ENCODE results near the gene PROCA1. TPM values are rescaled to one million over a fixed set of nuclear protein-coding genes. Genes with fewer than 3 reads are reported as not detected.

Gene PROCA1
- total RNA-seq, 2 experiments from 2014 or later, result 5.0 to 5.1 TPM

DNA sequence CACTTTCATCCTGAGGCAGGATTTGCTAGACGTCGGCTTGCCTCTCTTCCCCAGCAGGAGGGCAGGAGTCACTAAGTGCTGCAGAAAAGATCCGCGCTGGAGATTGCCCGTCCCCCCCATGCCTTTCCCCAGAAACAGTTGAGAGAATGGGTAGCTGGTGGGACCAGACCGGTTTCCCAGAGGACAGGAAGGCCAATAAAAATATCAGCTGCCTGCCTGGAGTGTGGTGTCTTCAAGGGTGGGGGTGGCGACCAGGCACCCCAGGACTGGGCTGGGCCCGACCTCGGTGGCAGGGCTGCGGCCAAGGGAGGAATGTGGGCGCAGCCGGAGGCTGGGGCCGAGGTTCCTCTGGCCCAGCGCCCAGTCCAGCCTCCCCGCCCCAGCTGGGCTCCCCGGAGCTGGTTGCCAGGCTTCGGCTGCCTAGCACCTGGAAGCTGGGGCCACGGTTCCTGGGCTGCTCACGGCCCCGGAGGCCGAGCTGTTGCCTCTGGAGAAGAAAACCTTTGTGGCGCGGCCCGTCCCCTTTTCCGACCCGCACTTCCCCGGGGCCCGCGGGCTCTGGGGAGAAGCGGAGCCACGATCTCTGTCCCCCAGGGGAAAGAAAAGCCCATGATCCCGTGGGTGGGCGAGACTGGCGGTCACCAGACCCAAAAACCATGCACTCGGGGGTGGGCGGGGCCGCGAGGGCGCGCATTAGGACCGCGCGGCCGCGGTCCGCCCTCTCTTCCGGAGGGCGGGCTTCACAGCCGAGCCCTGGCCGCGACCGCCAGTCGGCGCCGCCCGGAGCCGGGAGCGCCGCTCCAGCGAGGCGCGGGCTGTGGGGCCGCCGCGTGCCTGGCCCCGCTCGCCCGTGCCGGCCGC is 31.8 kb upstream of the PROCA1 start, which contains the start of gene TRAF4:
Gene TRAF4, plus strand, starts transcription at position 769 of the 861 bp plus-strand sequence. CDS start 102 bp downstream, outside the sequence.
- Mint-ChIP-seq H3K4me3 (peak within 1 kb of the TSS; percentile 91), H3K4me1 (ENCODE audit: low read depth) (peaks cover 43% of the 10 kb centered on the region)

DNA sequence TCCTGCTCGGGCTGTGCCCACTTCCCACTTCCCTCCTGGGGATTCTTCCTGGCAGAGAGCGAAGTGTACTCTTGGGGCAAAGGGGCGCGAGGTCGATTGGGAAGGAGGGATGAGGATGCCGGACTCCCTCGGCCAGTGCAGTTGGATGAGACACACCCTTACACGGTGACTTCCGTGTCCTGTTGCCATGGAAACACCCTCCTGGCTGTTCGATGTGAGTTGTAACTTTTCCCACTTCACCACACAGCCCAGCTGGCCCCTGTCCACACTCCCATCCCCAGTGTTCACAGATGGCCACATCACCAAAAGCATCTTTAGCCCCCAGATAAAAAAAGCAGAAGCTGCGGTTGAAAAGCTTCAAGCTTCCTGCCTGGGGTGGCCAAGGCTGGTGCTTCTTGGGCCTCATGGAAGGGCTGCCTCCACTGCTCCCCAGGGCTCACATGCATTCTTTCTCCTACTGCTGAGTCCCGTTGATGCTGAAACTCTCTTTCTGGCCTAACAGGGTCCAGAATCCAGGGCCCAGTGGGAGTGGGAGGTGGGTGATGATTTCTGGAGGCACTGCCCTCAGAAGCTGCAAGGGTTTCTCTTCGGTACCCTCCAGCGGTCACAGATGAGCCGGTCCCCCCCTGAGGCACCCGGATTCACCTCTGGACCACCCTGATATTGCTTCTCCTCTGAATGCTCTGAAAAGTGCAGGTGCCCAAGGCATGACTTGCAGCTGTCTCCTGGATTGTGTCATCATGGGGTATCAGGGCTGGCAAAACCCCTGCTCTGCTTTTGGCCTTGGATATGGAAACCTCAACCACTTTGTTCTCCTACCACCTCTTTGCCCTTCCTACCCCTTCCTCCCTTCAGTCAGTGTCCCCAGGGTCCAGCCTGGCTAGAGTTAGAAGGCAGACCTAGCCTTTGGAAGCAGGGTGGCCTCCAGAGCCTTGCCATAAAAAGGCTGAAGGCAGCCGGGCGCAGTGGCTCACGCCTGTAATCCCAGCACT is 30.0 kb upstream of the PROCA1 start:
- peaks cover 39% of the 10 kb centered on the region for H3K4me1 Mint-ChIP-seq (ENCODE audit: low read depth)
- H3K36me3 Mint-ChIP-seq (ENCODE audit: low read depth), result peaks cover 38% of the 10 kb centered on the region
- peaks cover 2% of the 10 kb centered on the region for H3K9me3 Mint-ChIP-seq
- ATAC-seq (no peak), DNase-seq (no peak)
- H3K27ac Mint-ChIP-seq, result peak overlapping the region; percentile 9
- H3K27me3 Mint-ChIP-seq, result no peaks in the 10 kb centered on the region
- CTCF ChIA-PET, result interaction anchor here (1.0 to 17.1 kb wide), 4 partner anchors 10 to 22 kb away, joined by 3 to 609 read pairs (median 20); partner anchors contain the start of genes NEK8 and TLCD1
- POLR2A ChIA-PET, result interaction anchor here (1.0 to 20.7 kb wide), 2 partner anchors 11 to 17 kb away, joined by 4 to 480 read pairs; partner anchors contain the start of genes NEK8, RPL23A and TLCD1
- H3K4me3 Mint-ChIP-seq, result peak overlapping the region; percentile 11
- TF ChIP-seq, protein P1, sequence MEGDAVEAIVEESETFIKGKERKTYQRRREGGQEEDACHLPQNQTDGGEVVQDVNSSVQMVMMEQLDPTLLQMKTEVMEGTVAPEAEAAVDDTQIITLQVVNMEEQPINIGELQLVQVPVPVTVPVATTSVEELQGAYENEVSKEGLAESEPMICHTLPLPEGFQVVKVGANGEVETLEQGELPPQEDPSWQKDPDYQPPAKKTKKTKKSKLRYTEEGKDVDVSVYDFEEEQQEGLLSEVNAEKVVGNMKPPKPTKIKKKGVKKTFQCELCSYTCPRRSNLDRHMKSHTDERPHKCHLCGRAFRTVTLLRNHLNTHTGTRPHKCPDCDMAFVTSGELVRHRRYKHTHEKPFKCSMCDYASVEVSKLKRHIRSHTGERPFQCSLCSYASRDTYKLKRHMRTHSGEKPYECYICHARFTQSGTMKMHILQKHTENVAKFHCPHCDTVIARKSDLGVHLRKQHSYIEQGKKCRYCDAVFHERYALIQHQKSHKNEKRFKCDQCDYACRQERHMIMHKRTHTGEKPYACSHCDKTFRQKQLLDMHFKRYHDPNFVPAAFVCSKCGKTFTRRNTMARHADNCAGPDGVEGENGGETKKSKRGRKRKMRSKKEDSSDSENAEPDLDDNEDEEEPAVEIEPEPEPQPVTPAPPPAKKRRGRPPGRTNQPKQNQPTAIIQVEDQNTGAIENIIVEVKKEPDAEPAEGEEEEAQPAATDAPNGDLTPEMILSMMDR (IDR thresholded peaks at IDR 0.05), result no peak
- intact Hi-C loops (cut with micrococcal nuclease), result no loop called here

More for the DNA sequence above, 31.8 kb upstream of the PROCA1 start, which contains the start of gene TRAF4:
- ChIA-PET CTCF (interaction anchor here (0.8 to 17.1 kb wide), 4 partner anchors 8 to 20 kb away, joined by 3 to 609 read pairs (median 20); partner anchors contain the start of genes NEK8 and TLCD1), POLR2A (interaction anchor here (0.9 to 20.7 kb wide), 4 partner anchors 9 to 33 kb away, joined by 3 to 480 read pairs (median 6); partner anchors contain the start of genes NEK8, RPL23A and TLCD1)
- peak; percentile 90 for DNase-seq
- ATAC-seq, result peak; percentile 87
- Mint-ChIP-seq H3K9me3 (peaks cover 2% of the 10 kb centered on the region), H3K27me3 (no peaks in the 10 kb centered on the region), H3K36me3 (ENCODE audit: low read depth) (peaks cover 46% of the 10 kb centered on the region), H3K27ac (peak within 1 kb of the TSS; percentile 90)
- TF ChIP-seq, protein P1 (IDR thresholded peaks at IDR 0.05), result no peak
- intact Hi-C loops (cut with micrococcal nuclease), result no loop called here

DNA sequence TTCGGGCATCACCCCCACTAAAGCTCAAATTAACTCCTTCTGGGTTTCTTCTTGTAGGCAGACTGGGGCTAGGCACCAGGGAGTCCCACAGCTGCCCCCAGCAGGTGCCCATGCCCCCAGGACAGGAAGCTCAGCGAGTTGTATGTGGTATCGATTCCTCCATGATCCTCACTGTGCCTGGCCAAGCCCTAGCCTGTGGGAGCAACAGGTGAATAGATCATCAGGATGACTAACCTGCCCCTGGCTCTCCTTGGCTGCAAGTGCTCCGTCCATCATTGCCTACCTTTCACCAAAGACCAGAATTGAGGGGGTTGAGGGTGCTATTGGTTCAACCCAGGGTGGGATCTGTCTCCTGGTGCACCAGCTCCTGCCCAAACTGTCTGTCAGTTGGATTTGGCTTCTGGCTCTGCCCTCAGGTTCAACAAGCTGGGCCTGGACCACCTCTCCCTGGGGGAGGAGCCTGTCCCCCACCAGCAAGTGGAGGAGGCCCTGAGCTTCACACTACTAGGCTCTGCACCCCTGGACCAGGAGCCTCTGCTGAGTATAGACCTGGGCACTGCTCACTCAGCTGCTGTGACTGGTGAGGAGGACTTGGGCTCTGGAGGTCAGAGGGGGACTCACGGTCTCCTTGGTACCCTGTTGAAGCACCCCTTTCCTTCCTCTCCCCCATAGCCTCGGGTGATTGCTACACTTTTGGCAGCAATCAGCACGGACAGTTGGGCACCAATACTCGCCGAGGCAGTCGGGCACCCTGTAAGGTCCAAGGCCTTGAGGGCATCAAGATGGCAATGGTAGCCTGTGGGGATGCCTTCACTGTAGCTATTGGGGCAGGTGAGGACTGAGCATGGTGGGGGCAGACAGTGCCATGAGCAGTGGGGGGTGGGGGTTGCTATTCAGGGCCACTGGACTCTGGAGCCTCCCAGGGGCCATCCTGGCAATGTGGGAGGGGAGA is 29.0 kb upstream of the PROCA1 start:
- intact Hi-C loops (cut with micrococcal nuclease), result no loop called here
- Mint-ChIP-seq H3K27me3 (no peaks in the 10 kb centered on the region), H3K4me1 (ENCODE audit: low read depth) (peaks cover 33% of the 10 kb centered on the region), H3K36me3 (ENCODE audit: low read depth) (peaks cover 31% of the 10 kb centered on the region), H3K4me3 (no peak overlapping the region), H3K27ac (no peak overlapping the region), H3K9me3 (peaks cover 3% of the 10 kb centered on the region)
- ATAC-seq (no peak), DNase-seq (no peak)
- ChIA-PET POLR2A (interaction anchor here (1.0 to 20.7 kb wide), 2 partner anchors 12 to 16 kb away, joined by 4 to 480 read pairs; partner anchors contain the start of genes NEK8, RPL23A and TLCD1), CTCF (interaction anchor here (1.3 to 17.1 kb wide), 4 partner anchors 9 to 23 kb away, joined by 3 to 609 read pairs (median 11); partner anchors contain the start of genes NEK8 and TLCD1)
- TF ChIP-seq, protein P1 (IDR thresholded peaks at IDR 0.05), result no peak
